Hematopoietic multipotent progenitor cell treated with erythropoietin and hydrocortisone succinate and interleukin-3 and kit ligand, for 17 days (in vitro differentiated cells): ENCODE data around the gene LY6G6D.

Experiments used
- DNase-seq: peaks from one replicate; pipeline ENCODE4 v3.0.0-alpha.2; 2015; ENCODE audit warnings: low spot score

Gene LY6G6D

GRCh38 chr6:31715022-31715958 lies at the start of gene LY6G6D:
Gene LY6G6D, plus strand, starts transcription at chr6:31715348. Its CDS starts 8 bp downstream, at chr6:31715356.
- no peak for DNase-seq

- peak; percentile 97 for DNase-seq
These were observed 49.4 kb upstream of the LY6G6D start, which contains the start of gene CSNK2B for GRCh38 chr6:31665501-31666336. Gene CSNK2B, plus strand, starts transcription at chr6:31666080. Its CDS starts 752 bp downstream, at chr6:31666832.

GRCh38 chr6:31666337-31666965 lies 48.7 kb upstream of the LY6G6D start:
- DNase-seq: peak; percentile 35

DNA sequence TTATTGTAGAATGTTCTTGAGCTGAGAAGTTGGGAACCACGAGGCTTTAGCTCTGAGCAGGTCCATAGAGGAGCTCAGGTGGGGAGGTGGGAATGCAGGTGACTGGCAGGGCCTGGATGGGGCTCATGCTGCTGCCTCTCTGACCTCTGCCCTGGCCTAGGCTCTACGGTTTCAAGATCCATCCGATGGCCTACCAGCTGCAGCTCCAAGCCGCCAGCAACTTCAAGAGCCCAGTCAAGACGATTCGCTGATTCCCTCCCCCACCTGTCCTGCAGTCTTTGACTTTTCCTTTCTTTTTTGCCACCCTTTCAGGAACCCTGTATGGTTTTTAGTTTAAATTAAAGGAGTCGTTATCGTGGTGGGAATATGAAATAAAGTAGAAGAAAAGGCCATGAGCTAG lies 45.5 kb upstream of the LY6G6D start, which contains the start of gene LY6G5B:
Gene LY6G5B, plus strand, starts transcription at position 301 of the 400 bp plus-strand sequence. CDS start 975 bp downstream, outside the sequence.
- DNase-seq: no peak

DNA sequence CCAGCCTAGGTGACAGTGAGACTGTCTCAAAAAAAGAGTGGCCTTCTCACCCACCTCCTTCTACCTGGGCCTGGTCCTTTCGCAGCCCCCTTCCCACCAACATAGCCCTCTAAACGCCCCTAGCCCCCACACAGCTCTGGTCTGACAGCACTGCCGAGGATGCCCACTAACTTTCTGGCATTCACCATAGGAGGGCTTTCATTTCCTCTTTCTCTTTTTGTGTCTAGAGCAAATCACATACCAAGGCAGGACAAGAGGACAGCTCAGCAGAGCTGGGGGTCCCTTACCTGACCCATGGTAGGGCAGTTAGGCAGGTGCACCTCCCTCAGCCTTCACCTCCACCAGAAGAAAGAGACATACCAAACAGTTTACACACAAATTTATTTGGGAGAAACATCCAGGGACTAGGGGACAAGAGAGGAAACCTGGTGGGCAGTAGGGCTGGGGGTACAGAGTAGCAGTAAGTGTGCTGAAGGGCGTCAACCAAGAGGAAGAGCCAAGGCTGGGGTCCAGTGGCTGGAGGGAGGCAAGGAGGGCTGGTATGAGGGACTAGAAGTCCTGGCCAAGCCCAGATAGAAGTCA lies 38.7 kb upstream of the LY6G6D start:
- DNase-seq: no peak

DNA sequence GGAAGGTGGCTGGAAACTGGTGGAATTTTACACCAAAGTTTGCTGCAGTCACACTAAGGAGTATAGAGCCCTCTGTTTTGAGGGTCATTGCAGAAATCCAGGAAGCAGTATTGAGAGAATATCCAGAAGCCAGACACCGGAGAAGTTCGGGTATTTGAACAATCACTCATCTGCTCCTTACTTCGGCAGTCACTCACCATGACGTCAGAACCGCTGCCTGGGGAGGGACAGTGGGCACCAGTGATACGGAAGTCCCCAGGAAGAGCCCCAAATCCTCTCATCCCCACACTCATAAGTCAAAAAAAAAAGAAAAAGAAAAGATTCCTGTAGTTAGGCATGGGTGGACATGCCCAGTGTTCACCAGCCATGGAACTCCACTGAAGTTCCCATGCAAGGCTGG lies 38.2 kb upstream of the LY6G6D start:
- no peak for DNase-seq

DNA sequence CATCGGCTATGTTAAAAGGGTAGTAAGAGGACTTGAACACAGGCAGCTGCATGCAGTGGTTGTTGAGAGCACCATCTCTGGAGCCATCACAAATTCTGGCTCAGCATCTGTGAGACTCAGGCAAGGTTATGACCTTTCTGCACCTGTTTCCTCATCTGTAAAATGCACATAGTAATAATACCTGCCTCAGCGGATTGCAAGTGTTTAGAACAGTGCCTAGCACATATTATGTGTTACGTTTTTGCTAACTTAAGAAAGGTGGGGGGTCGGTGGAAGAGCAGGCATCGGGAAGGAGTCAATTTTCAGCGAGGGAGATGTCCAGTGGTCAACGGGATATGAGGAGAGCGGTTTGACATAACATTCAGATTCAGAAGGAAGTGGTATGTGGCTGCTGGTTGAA lies 37.2 kb upstream of the LY6G6D start:
- no peak for DNase-seq

GRCh38 chr6:31680226-31681134 lies 34.7 kb upstream of the LY6G6D start, which contains the start of gene LY6G5C:
Gene LY6G5C, minus strand, starts transcription at chr6:31681067. Its CDS starts 694 bp downstream, at chr6:31680373.
- DNase-seq: peak; percentile 80

DNA sequence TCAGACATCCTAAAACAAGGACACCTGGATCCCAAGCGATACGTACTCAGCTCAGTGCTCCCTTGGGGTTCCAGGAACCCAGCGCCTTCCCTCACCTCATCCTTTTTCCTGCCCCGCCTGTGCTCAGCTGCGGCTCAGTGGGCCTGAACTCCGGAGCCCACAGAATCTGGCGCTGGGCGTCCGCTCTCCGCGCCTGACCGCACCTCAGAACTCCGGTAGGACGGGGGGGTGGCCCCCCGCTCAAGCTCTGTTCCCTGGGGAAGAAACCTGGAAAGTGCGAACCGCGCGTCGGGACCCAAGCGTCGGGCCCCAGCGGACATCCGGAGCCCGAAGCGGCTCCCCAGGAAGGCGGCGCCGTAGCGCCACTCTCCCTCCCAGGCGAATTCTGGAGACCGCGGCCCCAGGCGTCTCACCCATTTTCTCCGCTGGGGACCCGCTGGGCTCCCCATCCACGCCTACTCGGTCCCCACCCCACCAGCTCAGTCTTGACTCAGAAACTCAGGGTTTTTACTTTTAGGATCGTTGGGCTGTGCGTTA lies 33.9 kb upstream of the LY6G6D start:
- no peak for DNase-seq

GRCh38 chr6:31683591-31683990 lies 31.6 kb upstream of the LY6G6D start:
- DNase-seq: no peak

DNA sequence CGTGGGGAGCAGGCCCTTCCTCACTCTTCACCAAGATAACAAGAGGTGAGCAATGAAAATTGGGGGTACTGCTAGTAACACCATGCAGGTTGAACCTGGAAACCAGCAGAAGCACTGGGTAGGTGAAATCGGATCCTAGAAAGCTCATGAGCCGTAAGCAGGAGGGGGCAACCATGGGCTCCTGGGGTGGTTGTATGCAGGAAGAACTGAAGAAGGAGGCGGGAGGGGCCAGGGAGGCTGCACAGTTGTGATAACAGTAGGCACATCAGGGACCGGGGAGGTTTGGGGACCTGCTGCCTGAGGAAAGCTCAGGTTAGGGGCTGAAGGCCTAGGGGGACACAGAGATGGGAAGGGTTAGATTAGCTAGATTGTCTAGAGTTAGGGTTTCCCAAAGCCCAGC lies 28.7 kb upstream of the LY6G6D start:
- DNase-seq: peak; percentile 31

DNA sequence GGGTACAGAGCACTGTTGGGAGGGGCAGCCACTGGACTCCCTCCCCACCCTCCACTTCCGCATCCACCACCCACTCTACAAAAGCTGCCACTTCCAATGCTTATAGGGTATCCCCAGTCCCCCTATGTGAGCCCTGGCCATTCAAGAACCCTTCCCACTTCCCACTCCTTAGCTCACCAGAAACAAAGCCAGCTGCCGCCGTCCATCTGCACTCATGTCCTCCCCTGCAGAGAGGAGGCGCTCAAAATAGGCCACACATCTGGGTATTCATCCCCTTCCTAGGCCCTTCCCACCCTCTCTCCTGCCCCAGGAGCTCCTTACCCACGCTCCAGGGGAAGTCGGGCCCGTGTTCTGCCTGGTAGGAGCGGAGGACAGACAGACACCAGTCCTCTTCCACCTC lies 27.8 kb upstream of the LY6G6D start:
- DNase-seq: no peak

DNA sequence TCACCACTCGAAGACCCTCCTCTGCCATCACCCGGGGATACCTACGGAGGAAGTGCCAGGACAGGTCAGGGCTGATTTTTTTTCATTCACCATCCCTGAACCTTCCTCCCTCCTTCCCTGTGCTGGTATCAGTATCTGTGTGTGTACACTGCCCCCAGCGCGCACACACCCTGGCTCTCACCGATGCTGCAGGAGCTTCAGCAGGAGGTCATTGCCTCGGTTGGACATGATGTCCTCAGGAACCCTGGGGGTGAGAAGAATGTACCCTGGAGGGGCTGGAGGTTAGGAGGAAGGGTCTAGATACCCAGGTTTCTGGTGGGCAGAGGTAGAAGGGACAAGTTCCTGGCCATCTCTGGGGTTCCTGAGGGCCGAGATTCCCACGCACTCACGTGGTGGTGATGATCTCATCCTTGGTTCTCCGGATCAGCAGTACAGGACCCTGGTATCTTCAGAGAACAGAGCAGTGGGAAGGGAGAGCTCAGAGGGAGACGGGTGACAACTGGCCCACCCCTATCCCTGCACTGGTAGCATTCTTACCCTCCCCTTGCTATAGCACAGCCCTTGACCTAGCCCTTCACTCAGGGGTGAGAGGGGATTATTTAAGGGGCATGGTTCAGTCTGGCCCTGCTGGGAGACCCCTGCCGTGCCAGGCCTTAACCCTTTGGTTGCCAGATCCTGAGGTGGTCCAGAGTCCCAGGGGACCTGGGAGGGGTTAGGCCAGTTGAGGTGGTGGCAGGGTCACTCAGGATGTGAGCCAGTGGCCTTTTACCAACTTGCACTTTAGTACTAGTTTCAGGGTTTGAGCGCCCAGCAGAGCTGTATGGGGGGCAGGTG lies 27.1 kb upstream of the LY6G6D start:
- no peak for DNase-seq

DNA sequence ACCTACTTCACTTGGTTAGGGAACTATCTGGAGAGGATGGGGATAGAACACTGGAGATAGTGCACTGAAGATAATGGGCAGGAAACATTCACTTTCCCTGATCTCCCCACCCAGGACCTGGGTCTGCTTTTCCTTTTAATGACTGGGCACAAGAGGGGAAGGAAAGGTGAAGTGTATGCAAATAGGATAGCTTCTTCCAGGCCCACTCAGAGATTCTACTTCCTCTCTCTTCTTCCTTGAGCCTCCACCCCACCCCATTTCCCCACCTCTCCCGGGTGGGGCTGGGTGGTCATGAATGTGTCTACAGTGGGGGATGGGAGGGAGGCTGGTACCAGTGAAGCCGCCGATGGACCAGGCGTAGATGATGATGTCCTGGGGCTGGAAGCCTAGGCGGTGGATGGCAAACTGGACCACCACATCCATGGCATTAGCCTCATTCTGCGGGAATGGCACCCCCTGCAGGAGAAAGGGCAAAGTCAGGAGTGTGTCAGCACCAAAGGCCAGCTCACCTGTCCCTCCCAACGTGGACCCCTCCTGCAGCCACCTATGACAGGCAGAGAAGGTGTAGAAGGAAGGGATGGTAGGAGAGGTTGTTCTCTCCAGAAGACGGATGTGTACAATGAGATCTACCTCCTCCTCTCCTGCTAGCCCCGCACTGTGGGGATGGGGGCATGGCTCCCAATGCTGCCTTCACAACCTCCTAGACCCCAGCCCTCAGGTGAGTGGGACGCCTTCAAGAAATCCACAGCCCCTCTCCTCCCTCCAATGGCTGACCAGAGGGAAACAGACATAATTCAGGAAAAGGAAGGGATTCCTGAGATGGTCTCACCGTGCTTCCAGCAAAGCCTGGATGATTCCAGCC lies 25.7 kb upstream of the LY6G6D start:
- peak; percentile 23 for DNase-seq

- peak; percentile 27 for DNase-seq
These were observed 24.7 kb upstream of the LY6G6D start for GRCh38 chr6:31690231-31691077.

DNA sequence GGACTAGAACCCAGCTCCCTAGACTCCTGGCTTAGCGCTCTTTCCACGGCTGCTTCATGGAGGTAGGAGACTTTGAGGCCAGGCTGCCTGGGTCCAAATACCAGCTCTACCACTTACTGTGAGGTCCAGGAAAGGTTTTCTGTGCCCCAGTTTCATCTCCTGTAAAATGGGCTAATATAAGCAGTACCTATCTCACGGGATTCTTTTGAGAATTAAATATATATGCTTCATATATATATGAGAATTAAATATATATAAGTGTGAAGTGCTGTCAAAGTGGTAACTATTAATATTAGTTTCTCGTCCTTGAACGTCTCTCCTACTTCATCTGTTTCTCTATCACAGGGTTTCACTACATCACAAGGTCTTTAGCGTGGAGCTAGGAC lies 24.1 kb upstream of the LY6G6D start:
- no peak for DNase-seq

GRCh38 chr6:31691564-31692108 lies 23.5 kb upstream of the LY6G6D start:
- DNase-seq: no peak
